GM13976 (cell line): Measurements from ENCODE around the gene MAP2K2.

Experiments used
- DNase-seq: peaks from one replicate; pipeline ENCODE4 v3.0.0; 2012; ENCODE audit warnings: low spot score
- in situ Hi-C: fragments of 300-500 bp; cut with MboI; formaldehyde crosslinking; loops from one replicate; pipeline ENCODE4 v1.12.0; 2022; ENCODE audit warnings: low sequenced_read_pairs, mixed read lengths, inconsistent platforms; ENCODE audit not compliant: unreplicated experiment
- TF ChIP-seq, protein P1 (sequence below): IDR thresholded peaks from 2 replicates; pipeline ENCODE4 v1.5.1; 2012; ENCODE audit warnings: borderline replicate concordance, mild to moderate bottlenecking; ENCODE audit not compliant: insufficient read depth; ENCODE audit errors: extremely low read depth, missing control alignments, control extremely low read depth

The MAP2K2 gene

DNA sequence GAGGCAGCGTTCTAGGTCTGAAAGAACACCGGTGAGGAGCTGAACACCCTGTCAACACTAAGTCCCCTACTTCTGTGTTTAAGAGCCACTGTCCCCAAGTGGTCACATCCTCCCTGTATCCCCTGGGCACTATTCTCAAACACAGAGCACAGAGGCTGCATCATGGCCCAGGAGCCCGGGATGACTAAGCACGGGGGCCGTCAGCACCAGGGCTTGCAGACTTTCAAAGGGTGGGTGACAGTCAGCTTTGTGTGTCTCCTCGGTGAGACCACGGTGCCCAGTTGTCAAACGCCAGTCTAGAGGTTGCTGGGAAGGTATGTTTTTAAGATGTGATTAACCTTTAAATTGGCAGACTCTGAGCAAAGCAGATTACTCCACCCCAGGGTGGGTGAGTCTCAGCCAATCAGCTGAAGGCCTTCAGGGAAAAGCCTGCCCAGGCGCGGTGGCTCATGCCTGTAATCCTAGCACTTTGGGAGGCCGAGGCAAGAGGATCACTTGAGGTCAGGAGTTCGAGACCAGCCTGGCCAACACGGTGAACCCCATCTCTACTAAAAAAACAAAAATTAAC lies 8.0 kb downstream of the MAP2K2 start:
- in situ Hi-C loops, result no loop called here
- DNase-seq, result peak; percentile 48
- TF ChIP-seq, protein P1, sequence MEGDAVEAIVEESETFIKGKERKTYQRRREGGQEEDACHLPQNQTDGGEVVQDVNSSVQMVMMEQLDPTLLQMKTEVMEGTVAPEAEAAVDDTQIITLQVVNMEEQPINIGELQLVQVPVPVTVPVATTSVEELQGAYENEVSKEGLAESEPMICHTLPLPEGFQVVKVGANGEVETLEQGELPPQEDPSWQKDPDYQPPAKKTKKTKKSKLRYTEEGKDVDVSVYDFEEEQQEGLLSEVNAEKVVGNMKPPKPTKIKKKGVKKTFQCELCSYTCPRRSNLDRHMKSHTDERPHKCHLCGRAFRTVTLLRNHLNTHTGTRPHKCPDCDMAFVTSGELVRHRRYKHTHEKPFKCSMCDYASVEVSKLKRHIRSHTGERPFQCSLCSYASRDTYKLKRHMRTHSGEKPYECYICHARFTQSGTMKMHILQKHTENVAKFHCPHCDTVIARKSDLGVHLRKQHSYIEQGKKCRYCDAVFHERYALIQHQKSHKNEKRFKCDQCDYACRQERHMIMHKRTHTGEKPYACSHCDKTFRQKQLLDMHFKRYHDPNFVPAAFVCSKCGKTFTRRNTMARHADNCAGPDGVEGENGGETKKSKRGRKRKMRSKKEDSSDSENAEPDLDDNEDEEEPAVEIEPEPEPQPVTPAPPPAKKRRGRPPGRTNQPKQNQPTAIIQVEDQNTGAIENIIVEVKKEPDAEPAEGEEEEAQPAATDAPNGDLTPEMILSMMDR, result no peak

DNA sequence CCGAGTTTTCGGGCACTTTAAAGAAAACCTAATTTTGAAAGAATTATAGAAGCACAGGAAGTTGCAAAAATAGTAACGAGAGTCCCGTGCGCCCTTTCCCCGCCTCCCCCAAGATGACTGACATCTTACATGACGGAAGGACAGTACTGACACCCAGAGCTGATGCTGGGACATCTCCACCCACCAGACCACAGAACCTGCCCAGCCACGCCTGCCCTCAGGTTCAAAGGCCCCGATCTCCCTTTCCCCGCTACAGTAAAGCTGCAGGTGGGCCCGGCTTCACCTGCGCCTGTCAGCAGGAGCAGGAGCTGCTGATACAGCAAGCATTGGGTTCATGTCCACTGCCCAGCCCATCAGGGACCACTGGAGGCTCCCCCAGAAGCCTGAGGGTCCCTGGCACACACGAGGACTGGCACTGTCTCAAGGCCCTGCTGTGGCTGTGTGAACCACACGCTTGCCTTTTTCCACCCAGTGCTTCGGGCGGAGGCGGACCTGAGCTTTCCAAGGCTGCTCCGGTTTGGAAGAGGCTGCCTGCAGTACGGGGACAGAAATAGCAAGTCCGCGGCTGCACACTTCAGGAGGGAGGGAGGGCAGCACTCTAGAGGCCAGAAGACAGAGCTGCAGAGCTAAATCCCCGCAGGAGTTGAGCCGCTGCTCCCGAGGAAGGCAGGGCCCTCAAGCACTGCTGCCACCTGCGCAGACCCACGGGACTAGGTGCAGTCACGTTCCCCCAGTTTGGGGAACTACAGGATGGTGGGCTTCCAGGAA lies 8.7 kb downstream of the MAP2K2 start:
- TF ChIP-seq, protein P1, result no peak
- DNase-seq, result peak; percentile 93
- in situ Hi-C loops, result no loop called here

DNA sequence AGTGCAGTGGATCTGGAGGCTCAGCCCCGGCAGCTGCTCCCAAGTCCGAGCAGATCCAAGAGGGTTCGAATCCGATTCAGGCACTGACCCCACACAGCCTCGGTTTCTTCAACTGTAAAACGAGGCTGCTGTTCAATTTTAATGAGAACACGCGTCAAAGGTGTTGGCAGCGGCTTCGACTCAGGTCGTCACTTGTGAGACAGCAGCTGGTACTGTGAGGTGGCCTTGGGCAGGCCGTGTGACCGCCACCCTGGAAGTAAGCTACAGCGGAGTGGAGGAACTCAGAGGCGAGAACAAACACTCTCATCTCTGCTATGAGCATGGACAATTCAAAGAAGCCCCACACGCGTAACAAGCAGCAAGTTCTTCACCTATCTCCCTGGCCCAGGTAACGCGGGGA lies 9.7 kb downstream of the MAP2K2 start:
- in situ Hi-C loops, result no loop called here
- no peak for DNase-seq
- TF ChIP-seq, protein P1, result no peak

DNA sequence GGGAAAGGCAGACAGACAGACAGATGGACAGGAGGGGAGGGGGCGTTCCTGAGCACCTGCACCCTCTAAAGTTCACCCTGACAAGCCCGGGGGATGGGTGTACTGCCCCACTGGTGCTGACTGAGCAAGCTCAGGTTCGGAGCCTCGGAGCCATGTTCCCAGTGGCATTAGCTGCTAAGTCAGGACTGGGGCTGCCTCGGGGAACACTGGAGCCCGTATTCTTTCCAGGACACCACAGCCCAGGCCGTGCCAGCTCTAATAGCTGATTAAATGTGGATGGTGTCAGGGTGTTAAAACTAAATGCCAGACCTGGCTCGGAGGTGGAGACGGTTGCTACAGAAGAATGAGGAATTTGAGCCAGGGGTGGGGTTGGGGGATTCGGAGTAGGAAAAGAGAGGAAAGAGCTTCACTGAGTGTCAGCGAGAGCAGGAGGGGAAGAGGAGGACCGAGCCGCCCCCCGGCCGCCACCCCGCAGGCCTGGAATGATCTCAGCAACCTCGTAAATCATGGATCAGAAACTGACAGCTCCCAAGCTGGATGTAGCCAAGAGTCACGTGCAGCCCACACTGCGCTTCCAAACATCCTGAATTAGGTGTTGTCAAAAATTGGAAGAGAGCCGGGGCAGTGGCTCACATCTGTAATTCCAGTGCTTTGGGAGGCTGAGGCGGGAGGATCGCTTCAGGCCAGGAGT lies 10.4 kb downstream of the MAP2K2 start:
- in situ Hi-C loops, result no loop called here
- DNase-seq, result no peak
- TF ChIP-seq, protein P1, result no peak

DNA sequence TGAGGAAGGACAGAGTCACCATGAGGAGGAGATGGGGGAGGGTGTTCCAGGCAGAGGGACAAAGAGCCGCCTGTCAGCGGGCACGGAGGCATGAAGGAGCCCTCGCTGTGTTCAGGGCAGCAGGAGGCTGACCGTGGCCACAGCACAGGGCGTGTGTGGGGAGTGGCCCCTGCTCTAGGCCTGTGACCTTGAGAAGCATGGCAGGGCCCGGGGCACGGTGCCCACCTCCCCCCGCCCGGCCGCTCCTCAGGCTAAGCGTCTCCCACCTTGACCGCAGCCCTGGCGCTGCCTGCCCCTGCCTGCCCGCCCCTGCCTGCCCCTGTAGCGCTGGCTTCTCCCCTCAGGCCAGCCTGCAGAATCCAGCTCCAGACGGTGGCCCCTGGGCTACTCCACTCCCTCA lies 11.6 kb downstream of the MAP2K2 start:
- no peak for DNase-seq
- TF ChIP-seq, protein P1, result no peak
- in situ Hi-C loops, result no loop called here

DNA sequence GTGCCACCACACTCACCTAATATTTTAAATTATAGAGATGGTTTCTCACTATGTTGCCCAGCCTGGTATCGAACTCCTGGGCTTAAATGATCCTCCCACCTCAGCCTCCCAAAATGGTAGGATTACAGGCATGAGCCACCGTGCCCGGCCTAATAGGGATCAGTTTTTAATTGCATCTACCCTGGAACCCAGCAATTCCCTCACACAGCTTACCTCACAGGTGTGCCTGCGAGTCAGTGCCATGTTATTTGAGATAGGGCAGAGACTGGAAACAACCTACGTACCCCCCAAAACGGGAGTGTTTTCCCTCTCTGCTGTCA lies 14.3 kb downstream of the MAP2K2 start:
- TF ChIP-seq, protein P1, result no peak
- in situ Hi-C loops, result no loop called here

More for the DNA sequence above, 14.3 kb downstream of the MAP2K2 start:
- DNase-seq, result no peak
